ENCODE measurements around the gene RIMS3. TPM values are rescaled to one million over a fixed set of nuclear protein-coding genes. Genes with fewer than 3 reads are reported as not detected.

Gene RIMS3
- polyA plus RNA-seq, 1 donor from 2014 or later = 31.6 TPM

GRCh38 chr1:40637470-40638007 is 27.9 kb downstream of the RIMS3 start:
- H3K4me3 ChIP-seq (ENCODE audit: low read length) = peak overlapping the region; percentile 30
- no peak overlapping the region for H3K4me2 ChIP-seq (ENCODE audit: low read length)
- no peaks in the 10 kb centered on the region for H3K36me3 ChIP-seq (ENCODE audit: insufficient read depth, low read length)
- H4K20me1 ChIP-seq (ENCODE audit: insufficient read depth) = no peaks in the 10 kb centered on the region
- H2AFZ ChIP-seq (ENCODE audit: low read depth, low read length) = no peak overlapping the region
- no peaks in the 10 kb centered on the region for H3F3A ChIP-seq (ENCODE audit: insufficient read depth, low read length, poor library complexity, severe bottlenecking)
- no peaks in the 10 kb centered on the region for H3K9me3 ChIP-seq (ENCODE audit: low read length)
- peak overlapping the region; percentile 4 for H3K27ac ChIP-seq (ENCODE audit: low read length)
- no peaks in the 10 kb centered on the region for H3K27me3 ChIP-seq (ENCODE audit: insufficient read depth, low read depth, low read length)
- H3K9me2 ChIP-seq (ENCODE audit: insufficient read depth, low read length) = no peaks in the 10 kb centered on the region
- peak overlapping the region; percentile 13 for H3K9ac ChIP-seq (ENCODE audit: low read length)
- H3K79me2 ChIP-seq (replicated peaks; ENCODE audit: insufficient read depth, low read length) = no peaks in the 10 kb centered on the region
- TF ChIP-seq CTCF (IDR thresholded peaks at IDR 0.05; ENCODE audit: poor library complexity, severe bottlenecking) = no peak
- TF ChIP-seq POLR2AphosphoS5 (IDR thresholded peaks at IDR 0.05) = peak; percentile 13

GRCh38 chr1:40636777-40637176 is 28.7 kb downstream of the RIMS3 start:
- Histone ChIP-seq H3K79me2 (replicated peaks; ENCODE audit: insufficient read depth, low read length) (no peaks in the 10 kb centered on the region), H3K27me3 (ENCODE audit: insufficient read depth, low read depth, low read length) (no peaks in the 10 kb centered on the region), H3K4me3 (ENCODE audit: low read length) (peak overlapping the region; percentile 30), H3K36me3 (ENCODE audit: insufficient read depth, low read length) (no peaks in the 10 kb centered on the region), H3K9me2 (ENCODE audit: insufficient read depth, low read length) (no peaks in the 10 kb centered on the region), H3F3A (ENCODE audit: insufficient read depth, low read length, poor library complexity, severe bottlenecking) (no peaks in the 10 kb centered on the region), H4K20me1 (ENCODE audit: insufficient read depth) (no peaks in the 10 kb centered on the region), H3K27ac (ENCODE audit: low read length) (no peak overlapping the region), H2AFZ (ENCODE audit: low read depth, low read length) (no peak overlapping the region), H3K9ac (ENCODE audit: low read length) (peak overlapping the region; percentile 13), H3K9me3 (ENCODE audit: low read length) (no peaks in the 10 kb centered on the region), H3K4me2 (ENCODE audit: low read length) (no peak overlapping the region)
- TF ChIP-seq MXI1 (conservative IDR thresholded peaks at IDR 0.05; ENCODE audit: poor library complexity, severe bottlenecking) = no peak
- TF ChIP-seq TAF1 (IDR thresholded peaks at IDR 0.05; ENCODE audit: low read depth) = no peak
- no peak for TF ChIP-seq POLR2AphosphoS5 (IDR thresholded peaks at IDR 0.05)
- no peak for TF ChIP-seq SMC3 (conservative IDR thresholded peaks at IDR 0.05; ENCODE audit: poor library complexity)
- no peak for TF ChIP-seq EP300 (conservative IDR thresholded peaks at IDR 0.05; ENCODE audit: poor library complexity, severe bottlenecking)
- no peak for TF ChIP-seq REST (IDR thresholded peaks at IDR 0.05; ENCODE audit: borderline replicate concordance)
- TF ChIP-seq RAD21 (conservative IDR thresholded peaks at IDR 0.05) = no peak
- TF ChIP-seq EZH2 (IDR thresholded peaks at IDR 0.05; ENCODE audit: borderline replicate concordance, insufficient read depth, low read length, poor library complexity, severe bottlenecking) = no peak
- no peak for TF ChIP-seq CTCF (IDR thresholded peaks at IDR 0.05; ENCODE audit: poor library complexity, severe bottlenecking)

Measured in neural cell (in vitro differentiated cells).